IMR-90 (cell line): ENCODE results near the gene KRT83.

Source experiments
- BHLHE40 ChIP-seq: fragments of 150-350 bp; IDR thresholded peaks from 2 replicates; pipeline ENCODE4 v1.6.1; 2016; ENCODE audit warnings: mild to moderate bottlenecking, low read depth, low read length
- CTCF ChIP-seq: conservative IDR thresholded peaks from 2 replicates; pipeline ENCODE4 v1.5.1; 2012; ENCODE audit warnings: mild to moderate bottlenecking, low read depth, low read length, improper control_type of control experiment
- FOS ChIP-seq: fragments of 150-350 bp; IDR thresholded peaks from 2 replicates; pipeline ENCODE4 v1.6.1; 2016; ENCODE audit warnings: low read depth, low read length
- MXI1 ChIP-seq: IDR thresholded peaks from 2 replicates; pipeline ENCODE4 v1.6.1; 2012; ENCODE audit warnings: low read depth, mild to moderate bottlenecking, low read length, moderate library complexity, borderline replicate concordance
- POLR2A ChIP-seq: IDR thresholded peaks from 2 replicates; pipeline ENCODE4 v1.6.1; 2012; ENCODE audit warnings: mild to moderate bottlenecking, low read depth, low read length
- RAD21 ChIP-seq: IDR thresholded peaks from 2 replicates; pipeline ENCODE4 v1.6.1; 2012; ENCODE audit warnings: low read length, improper control_type of control experiment
- RFX5 ChIP-seq: IDR thresholded peaks from 2 replicates; pipeline ENCODE4 v1.8.0; 2012; ENCODE audit warnings: low read depth, mild to moderate bottlenecking, low read length, moderate library complexity

- TF ChIP-seq CTCF (no peak), RAD21 (no peak), MXI1 (no peak), RFX5 (no peak), POLR2A (no peak), BHLHE40 (no peak), FOS (no peak)
Observed at GRCh38 chr12:52298677-52299190, 22.5 kb downstream of the KRT83 start.
